ENCODE results near the gene APH1B. TPM values are rescaled to one million over a fixed set of nuclear protein-coding genes. Genes with fewer than 3 reads are reported as not detected.
"Not testable (repeated sequence)": the region's sequence is repeated elsewhere in the genome, so short reads cannot be mapped to it uniquely, and the experiment has no call there.

APH1B gene
- total and polyA plus RNA-seq, 9 donors: 8.5 to 13.6 (median 10.9) TPM

DNA sequence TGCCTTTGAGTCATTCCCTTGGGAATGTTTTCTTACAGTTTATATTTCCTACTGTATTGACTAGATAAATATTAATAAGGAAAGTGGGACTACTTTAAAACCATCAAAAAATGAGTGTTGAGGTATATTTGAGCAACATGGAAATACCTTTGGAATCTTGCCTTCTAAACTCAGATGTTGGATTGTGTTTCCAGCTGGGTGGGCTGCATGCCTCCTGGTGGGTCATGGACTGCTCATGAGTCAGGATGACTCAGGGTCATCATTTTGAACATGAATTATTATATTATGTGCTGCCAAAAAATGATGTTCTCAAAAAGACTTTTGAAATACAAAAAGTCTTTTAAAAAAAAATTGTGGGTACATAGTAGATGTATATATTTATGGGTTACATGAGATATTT lies 41.1 kb upstream of the APH1B start:
- H3K4me3 ChIP-seq (ENCODE audit: low read length): no peak overlapping the region
- DNase-seq: no peak
- no peak overlapping the region for H3K27ac ChIP-seq (ENCODE audit: low read length)
- H3K27me3 ChIP-seq (ENCODE audit: control insufficient read depth, insufficient read depth, low read length): no peaks in the 10 kb centered on the region
- no peaks in the 10 kb centered on the region for H3K36me3 ChIP-seq (ENCODE audit: control insufficient read depth, insufficient read depth, low read length)
- peaks cover 16% of the 10 kb centered on the region for H3K4me1 ChIP-seq (ENCODE audit: control insufficient read depth, insufficient read depth, low read length)
- no peaks in the 10 kb centered on the region for H3K9me3 ChIP-seq (replicated peaks; ENCODE audit: control insufficient read depth, low read depth, low read length)

DNA sequence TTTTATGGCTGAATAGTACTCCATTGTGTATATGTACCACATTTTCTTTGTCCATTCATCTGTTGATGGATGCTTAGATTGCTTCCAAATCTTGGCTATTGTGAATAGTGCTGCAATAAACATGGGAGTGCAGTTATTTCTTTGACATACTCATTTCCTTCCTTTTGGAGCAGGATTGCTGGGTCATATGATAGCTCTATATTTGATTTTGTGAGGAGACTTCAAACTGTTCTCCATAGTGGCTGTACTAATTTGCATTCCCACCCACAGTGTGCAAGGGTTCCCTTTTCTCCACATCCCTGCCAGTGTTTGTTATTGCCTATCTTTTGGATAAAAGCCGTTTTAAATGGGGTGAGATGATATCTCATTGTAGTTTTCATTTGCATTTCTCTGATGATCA lies 40.3 kb upstream of the APH1B start:
- not testable (repeated sequence) for H3K36me3 ChIP-seq (ENCODE audit: control insufficient read depth, insufficient read depth, low read length); H3K27ac ChIP-seq (ENCODE audit: low read length); H3K9me3 ChIP-seq (replicated peaks; ENCODE audit: control insufficient read depth, low read depth, low read length); DNase-seq; H3K4me3 ChIP-seq (ENCODE audit: low read length); H3K27me3 ChIP-seq (ENCODE audit: control insufficient read depth, insufficient read depth, low read length)
- no CpG with 5 or more reads among the region's 1 CpG for WGBS (ENCODE audit: insufficient coverage)
- peaks cover 16% of the 10 kb centered on the region for H3K4me1 ChIP-seq (ENCODE audit: control insufficient read depth, insufficient read depth, low read length)

DNA sequence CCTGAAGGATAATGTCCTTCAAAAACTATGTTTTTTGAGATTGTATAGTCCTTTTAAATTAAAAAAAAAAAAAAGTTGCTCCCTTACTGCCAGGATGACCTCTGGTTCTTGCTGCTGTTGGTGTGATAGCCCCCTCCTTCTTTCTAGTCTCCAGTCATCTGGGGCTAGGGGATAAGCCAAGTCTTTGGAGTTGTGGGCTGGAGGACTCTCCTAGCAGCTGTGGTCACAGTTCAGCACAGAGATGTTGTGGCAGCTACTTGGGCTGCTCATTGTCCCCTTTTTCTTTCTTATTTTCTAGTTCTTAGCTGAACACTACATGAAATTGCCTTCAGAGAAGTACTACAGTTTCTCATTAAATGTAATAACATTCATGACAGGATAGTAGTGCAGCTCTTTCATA lies 39.2 kb upstream of the APH1B start:
- Histone ChIP-seq H3K27me3 (ENCODE audit: control insufficient read depth, insufficient read depth, low read length) (no peaks in the 10 kb centered on the region), H3K27ac (ENCODE audit: low read length) (no peak overlapping the region), H3K4me1 (ENCODE audit: control insufficient read depth, insufficient read depth, low read length) (peaks cover 13% of the 10 kb centered on the region), H3K36me3 (ENCODE audit: control insufficient read depth, insufficient read depth, low read length) (no peaks in the 10 kb centered on the region), H3K9me3 (replicated peaks; ENCODE audit: control insufficient read depth, low read depth, low read length) (no peaks in the 10 kb centered on the region), H3K4me3 (ENCODE audit: low read length) (no peak overlapping the region)
- DNase-seq: no peak

DNA sequence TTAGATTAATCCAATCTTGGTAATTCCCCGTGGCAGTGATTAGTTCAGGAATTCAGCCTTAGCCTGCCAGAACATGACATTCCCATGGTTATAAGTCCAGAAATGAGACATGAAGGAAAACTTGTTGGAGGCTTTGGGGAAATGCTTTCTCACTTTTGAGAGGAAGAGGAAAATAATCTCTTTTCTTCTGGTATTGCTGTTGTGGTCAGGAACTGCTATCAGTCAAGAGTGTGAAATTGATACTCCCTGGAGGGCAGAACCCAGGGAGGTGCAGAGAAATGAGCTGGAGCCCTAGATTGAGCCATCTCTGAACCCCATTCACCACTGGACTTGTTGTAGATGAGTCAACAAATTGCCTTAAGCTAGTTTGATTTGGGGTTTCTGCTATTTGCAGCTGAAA lies 38.6 kb upstream of the APH1B start:
- Histone ChIP-seq H3K4me1 (ENCODE audit: control insufficient read depth, insufficient read depth, low read length) (peaks cover 13% of the 10 kb centered on the region), H3K9me3 (replicated peaks; ENCODE audit: control insufficient read depth, low read depth, low read length) (no peaks in the 10 kb centered on the region), H3K4me3 (ENCODE audit: low read length) (no peak overlapping the region), H3K27me3 (ENCODE audit: control insufficient read depth, insufficient read depth, low read length) (no peaks in the 10 kb centered on the region), H3K36me3 (ENCODE audit: control insufficient read depth, insufficient read depth, low read length) (no peaks in the 10 kb centered on the region), H3K27ac (ENCODE audit: low read length) (no peak overlapping the region)
- WGBS (ENCODE audit: insufficient coverage): no CpG with 5 or more reads among the region's 1 CpG
- DNase-seq: peak; percentile 45

DNA sequence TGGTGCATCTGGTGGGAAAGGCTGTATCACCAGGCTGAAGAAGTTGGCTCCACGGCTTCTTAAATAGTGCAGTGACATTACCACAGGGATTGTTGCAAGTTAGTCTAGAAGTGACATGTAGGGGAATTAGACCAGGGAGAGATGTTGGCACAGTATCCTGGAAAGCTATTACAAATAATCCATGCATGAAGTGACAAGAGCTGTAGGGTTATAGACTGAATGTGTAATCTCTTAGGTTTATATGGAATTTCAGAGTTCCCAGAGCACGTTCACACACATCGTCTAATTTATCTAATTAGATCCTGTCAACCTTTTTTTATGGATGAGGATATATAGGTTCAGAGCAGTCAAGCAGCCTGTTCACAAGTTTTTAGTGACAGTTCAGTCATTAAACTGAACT lies 37.3 kb upstream of the APH1B start:
- WGBS (ENCODE audit: insufficient coverage): 67% methylated on average over 1 of the region's 3 CpGs
- Histone ChIP-seq H3K4me3 (ENCODE audit: low read length) (no peak overlapping the region), H3K36me3 (ENCODE audit: control insufficient read depth, insufficient read depth, low read length) (no peaks in the 10 kb centered on the region), H3K27ac (ENCODE audit: low read length) (no peak overlapping the region), H3K27me3 (ENCODE audit: control insufficient read depth, insufficient read depth, low read length) (no peaks in the 10 kb centered on the region), H3K4me1 (ENCODE audit: control insufficient read depth, insufficient read depth, low read length) (peaks cover 6% of the 10 kb centered on the region), H3K9me3 (replicated peaks; ENCODE audit: control insufficient read depth, low read depth, low read length) (no peaks in the 10 kb centered on the region)
- no peak for DNase-seq

DNA sequence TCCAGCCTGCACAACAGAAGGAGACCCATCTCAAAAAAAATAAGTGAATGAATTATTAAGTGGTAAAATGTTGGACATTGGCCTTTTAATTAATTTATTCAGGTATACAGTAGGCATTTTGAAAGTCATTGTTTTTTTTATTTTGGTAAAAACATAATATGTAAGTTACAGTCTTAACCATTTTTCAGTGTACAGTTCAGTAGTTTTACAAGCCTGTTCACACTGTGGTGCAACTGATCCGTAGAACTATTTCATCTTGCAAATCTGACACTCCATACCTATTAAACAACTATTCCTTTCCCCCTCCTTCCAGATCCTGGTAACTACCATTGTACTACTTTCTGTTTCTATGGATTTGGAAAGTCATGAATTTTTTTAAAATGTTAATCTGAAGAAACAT lies 36.1 kb upstream of the APH1B start:
- H3K4me1 ChIP-seq (ENCODE audit: control insufficient read depth, insufficient read depth, low read length): peaks cover 6% of the 10 kb centered on the region
- no CpG with 5 or more reads among the region's 1 CpG for WGBS (ENCODE audit: insufficient coverage)
- no peaks in the 10 kb centered on the region for H3K27me3 ChIP-seq (ENCODE audit: control insufficient read depth, insufficient read depth, low read length)

DNA sequence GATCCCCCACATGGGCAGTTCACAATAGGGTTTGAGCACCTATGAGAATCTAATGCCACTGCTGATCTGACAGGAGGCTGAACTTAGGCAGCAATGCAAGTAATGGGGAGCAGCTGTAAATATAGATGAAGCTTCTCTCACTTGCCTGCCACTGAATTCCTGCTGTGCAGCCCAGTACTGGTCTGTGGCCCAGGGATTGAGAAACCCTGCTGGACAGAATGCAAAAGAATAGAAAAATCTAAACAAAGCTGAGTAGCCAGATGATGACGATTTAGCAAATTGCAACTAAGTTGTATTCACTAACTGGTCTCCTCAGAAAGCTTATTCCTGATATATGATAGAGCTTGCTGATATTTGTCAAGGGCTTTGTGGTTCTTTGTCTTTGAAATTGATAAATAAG lies 34.3 kb upstream of the APH1B start:
- Histone ChIP-seq H3K27me3 (ENCODE audit: control insufficient read depth, insufficient read depth, low read length) (no peaks in the 10 kb centered on the region), H3K27ac (ENCODE audit: low read length) (no peak overlapping the region), H3K9me3 (replicated peaks; ENCODE audit: control insufficient read depth, low read depth, low read length) (no peaks in the 10 kb centered on the region), H3K36me3 (ENCODE audit: control insufficient read depth, insufficient read depth, low read length) (peaks cover 5% of the 10 kb centered on the region), H3K4me3 (ENCODE audit: low read length) (no peak overlapping the region), H3K4me1 (ENCODE audit: control insufficient read depth, insufficient read depth, low read length) (peaks cover 6% of the 10 kb centered on the region)
- no CpG with 5 or more reads among the region's 1 CpG for WGBS (ENCODE audit: insufficient coverage)
- no peak for DNase-seq

More for the DNA sequence above, 36.1 kb upstream of the APH1B start:
- no peaks in the 10 kb centered on the region for H3K9me3 ChIP-seq (replicated peaks; ENCODE audit: control insufficient read depth, low read depth, low read length)
- H3K4me3 ChIP-seq (ENCODE audit: low read length): no peak overlapping the region
- peaks cover 2% of the 10 kb centered on the region for H3K36me3 ChIP-seq (ENCODE audit: control insufficient read depth, insufficient read depth, low read length)
- DNase-seq: no peak
- no peak overlapping the region for H3K27ac ChIP-seq (ENCODE audit: low read length)

DNA sequence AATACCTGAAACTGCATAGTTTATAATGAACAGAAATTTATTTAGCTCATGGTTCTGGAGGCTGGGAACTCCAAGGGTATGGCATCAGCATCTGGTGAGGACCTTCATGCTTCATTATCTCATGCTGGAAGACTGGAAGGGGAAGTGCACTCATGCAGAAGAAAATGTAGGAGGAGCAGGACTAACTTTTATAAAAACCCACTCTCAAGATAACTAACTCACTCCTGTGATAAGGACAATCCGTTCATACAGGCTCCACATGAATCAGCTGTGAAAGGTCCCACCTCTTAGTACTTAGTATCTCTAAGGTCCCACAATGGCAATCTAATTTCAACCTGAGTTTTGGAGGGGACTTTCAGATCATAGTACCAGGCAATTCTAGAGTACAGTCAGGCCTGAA lies 33.6 kb upstream of the APH1B start:
- WGBS (ENCODE audit: insufficient coverage): no CpG with 5 or more reads among the region's 1 CpG
- peaks cover 4% of the 10 kb centered on the region for H3K4me1 ChIP-seq (ENCODE audit: control insufficient read depth, insufficient read depth, low read length)
- H3K36me3 ChIP-seq (ENCODE audit: control insufficient read depth, insufficient read depth, low read length): peaks cover 5% of the 10 kb centered on the region
- no peaks in the 10 kb centered on the region for H3K27me3 ChIP-seq (ENCODE audit: control insufficient read depth, insufficient read depth, low read length)
- DNase-seq: no peak
- no peak overlapping the region for H3K4me3 ChIP-seq (ENCODE audit: low read length)
- H3K9me3 ChIP-seq (replicated peaks; ENCODE audit: control insufficient read depth, low read depth, low read length): no peaks in the 10 kb centered on the region
- peak overlapping the region; percentile 29 for H3K27ac ChIP-seq (ENCODE audit: low read length)

DNA sequence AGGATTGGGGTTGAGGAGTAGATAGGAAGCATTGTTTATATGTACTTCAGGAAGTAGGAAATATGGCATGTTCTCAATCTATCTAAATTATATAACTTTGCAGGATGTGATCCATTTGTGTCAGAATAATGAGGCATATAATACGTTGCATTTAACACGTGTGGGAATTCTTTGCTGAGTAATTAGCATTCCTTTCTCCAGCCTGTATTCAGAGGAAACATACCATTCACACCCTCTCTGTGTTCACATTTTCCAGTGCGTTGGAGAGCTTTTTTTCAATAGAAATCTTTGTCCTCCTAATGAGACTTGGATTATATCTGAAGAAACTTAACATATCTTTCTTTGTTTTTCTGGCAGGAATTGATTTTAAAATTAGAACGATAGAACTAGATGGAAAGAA lies 33.0 kb upstream of the APH1B start:
- Histone ChIP-seq H3K4me3 (ENCODE audit: low read length) (no peak overlapping the region), H3K4me1 (ENCODE audit: control insufficient read depth, insufficient read depth, low read length) (peaks cover 2% of the 10 kb centered on the region), H3K27ac (ENCODE audit: low read length) (peak overlapping the region; percentile 29), H3K27me3 (ENCODE audit: control insufficient read depth, insufficient read depth, low read length) (no peaks in the 10 kb centered on the region), H3K36me3 (ENCODE audit: control insufficient read depth, insufficient read depth, low read length) (peaks cover 7% of the 10 kb centered on the region), H3K9me3 (replicated peaks; ENCODE audit: control insufficient read depth, low read depth, low read length) (no peaks in the 10 kb centered on the region)
- WGBS (ENCODE audit: insufficient coverage): no CpG with 5 or more reads among the region's 4 CpGs
- peak; percentile 67 for DNase-seq

DNA sequence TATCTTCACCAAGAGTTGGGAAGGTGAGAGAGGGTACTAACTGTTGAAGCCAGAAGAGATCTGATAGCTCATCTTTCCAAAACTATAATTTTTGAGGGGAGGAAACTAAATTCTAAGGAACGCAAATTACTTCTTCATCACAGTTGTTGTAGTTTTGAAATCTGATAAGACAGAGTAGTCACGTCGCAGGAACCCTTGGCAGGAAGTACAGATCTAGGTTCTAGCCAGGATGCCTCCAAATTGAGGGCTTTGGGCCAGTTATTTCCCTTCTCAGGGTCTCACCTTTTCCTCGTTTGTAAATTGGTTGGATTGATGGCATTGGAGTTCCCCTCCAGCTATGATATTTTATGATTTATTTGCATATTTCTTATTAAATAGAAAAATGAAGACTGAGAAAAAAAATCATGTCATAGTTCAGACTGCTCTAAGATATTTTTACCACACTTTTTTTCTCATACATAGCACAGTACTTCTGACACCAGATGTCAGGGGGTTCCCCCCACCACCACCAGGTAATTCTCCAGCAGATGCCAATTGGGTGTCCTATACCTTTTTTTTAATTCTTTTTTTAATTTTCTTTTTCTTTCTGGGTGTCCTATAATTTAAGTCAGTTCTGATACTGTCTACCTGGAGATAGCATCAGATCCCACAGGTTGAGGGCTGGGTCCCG lies 32.3 kb upstream of the APH1B start:
- WGBS (ENCODE audit: insufficient coverage): no CpG with 5 or more reads among the region's 5 CpGs

More for the DNA sequence above, 32.3 kb upstream of the APH1B start:
- H3K4me3 ChIP-seq (ENCODE audit: low read length): no peak overlapping the region
- H3K36me3 ChIP-seq (ENCODE audit: control insufficient read depth, insufficient read depth, low read length): peaks cover 10% of the 10 kb centered on the region
- no peak for DNase-seq
- peak overlapping the region; percentile 23 for H3K27ac ChIP-seq (ENCODE audit: low read length)
- no peaks in the 10 kb centered on the region for H3K9me3 ChIP-seq (replicated peaks; ENCODE audit: control insufficient read depth, low read depth, low read length)
- H3K27me3 ChIP-seq (ENCODE audit: control insufficient read depth, insufficient read depth, low read length): no peaks in the 10 kb centered on the region
- H3K4me1 ChIP-seq (ENCODE audit: control insufficient read depth, insufficient read depth, low read length): peaks cover 2% of the 10 kb centered on the region
